ENCODE results near the gene SLC5A8.

The SLC5A8 gene, protein sequence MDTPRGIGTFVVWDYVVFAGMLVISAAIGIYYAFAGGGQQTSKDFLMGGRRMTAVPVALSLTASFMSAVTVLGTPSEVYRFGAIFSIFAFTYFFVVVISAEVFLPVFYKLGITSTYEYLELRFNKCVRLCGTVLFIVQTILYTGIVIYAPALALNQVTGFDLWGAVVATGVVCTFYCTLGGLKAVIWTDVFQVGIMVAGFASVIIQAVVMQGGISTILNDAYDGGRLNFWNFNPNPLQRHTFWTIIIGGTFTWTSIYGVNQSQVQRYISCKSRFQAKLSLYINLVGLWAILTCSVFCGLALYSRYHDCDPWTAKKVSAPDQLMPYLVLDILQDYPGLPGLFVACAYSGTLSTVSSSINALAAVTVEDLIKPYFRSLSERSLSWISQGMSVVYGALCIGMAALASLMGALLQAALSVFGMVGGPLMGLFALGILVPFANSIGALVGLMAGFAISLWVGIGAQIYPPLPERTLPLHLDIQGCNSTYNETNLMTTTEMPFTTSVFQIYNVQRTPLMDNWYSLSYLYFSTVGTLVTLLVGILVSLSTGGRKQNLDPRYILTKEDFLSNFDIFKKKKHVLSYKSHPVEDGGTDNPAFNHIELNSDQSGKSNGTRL

DNA sequence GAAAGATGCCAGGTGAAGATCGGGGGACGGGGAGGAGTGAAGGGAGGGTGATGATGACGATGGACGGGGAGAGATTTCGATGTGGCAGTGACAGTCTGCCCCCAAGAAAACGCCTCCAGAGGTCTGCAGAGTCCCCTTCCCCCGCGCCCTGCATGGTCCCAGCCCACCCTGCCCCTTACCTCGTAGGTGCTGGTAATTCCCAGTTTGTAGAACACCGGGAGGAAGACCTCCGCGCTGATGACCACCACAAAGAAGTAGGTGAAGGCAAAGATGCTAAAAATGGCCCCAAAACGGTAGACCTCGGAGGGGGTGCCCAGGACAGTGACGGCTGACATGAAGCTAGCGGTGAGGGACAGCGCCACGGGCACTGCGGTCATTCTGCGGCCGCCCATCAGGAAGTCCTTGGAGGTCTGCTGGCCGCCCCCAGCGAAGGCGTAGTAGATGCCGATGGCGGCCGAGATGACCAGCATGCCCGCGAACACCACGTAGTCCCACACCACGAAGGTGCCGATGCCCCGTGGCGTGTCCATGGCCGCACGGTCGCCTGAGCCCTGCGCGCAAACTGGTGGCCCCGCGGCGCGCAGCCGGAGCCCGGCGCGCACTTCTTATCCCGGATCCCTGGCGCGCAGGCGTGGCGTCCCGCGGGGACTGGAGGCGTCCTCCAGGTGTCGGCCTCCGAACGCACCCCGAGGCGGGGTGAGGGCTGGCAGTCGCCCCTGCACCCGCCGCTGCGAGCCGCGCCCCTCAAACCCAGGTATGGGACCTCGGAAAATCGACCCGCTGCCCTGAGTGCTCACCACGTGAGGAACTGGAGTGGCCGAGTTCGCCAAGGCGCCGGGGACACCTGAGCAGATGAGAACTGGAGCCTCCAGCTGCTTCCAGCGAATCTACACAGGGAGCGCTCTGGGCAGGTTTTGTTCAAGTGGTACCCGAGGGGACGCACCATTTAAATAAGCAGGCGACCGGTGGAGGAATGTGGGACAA lies at the start of gene SLC5A8:
Gene SLC5A8, minus strand, starts transcription at position 920 of the 984 bp plus-strand sequence. Its CDS starts 390 bp downstream, at position 530.
- no peak for DNase-seq

- DNase-seq = no peak
Measured at GRCh38 chr12:101257357-101257756, 47.3 kb upstream of the SLC5A8 start.

GRCh38 chr12:101256266-101256665 lies 46.2 kb upstream of the SLC5A8 start:
- no peak for DNase-seq

GRCh38 chr12:101243616-101244015 lies 33.6 kb upstream of the SLC5A8 start:
- DNase-seq = no peak

- DNase-seq = no peak
Measured at GRCh38 chr12:101243074-101243473, 33.0 kb upstream of the SLC5A8 start.

DNA sequence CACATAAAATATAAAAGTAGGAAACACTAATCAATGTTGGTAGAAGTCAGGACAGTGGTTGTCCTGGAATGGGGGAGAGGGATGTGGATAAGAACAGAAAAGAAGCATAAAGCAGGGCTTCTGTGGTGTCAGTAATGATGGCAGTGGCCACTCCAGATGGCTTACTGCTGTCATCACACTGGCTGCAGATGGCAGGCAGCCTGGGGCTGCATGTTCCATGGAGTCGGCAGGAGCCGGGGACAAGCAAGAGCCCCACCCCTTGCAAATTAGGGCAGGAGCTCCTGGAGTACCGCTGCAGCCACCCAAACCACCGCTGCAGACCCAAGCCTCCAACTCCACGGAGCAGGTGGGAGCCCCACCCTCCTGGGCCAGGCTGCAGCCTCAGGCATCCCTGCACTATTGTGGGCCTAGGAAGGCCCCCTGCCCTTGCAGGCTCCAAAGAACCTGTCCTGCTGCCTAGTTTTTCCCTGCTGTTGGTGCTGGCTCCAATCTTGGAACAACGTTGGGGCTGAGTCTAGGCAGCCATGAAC lies 28.8 kb upstream of the SLC5A8 start:
- no peak for DNase-seq

GRCh38 chr12:101238306-101238705 lies 28.3 kb upstream of the SLC5A8 start:
- DNase-seq = no peak

DNA sequence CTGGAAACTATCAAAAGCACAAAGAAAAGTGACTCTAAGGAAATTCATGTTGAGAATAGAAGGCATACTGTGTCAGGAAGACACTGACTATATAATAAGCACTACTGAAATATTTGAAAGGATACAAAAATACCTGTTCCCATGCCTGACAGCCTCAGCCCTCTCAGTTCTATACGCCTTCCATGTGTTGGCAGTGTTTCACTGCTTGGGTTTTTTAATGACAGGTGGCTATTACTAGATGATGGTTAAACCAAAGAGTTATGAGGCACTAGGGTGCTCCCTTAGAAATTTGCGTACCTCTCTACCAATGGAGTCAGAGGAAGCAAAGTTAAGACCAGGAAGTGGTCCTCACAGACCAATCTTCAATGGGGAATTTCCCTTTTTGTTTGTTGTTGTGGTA lies 25.6 kb upstream of the SLC5A8 start:
- DNase-seq = no peak

DNA sequence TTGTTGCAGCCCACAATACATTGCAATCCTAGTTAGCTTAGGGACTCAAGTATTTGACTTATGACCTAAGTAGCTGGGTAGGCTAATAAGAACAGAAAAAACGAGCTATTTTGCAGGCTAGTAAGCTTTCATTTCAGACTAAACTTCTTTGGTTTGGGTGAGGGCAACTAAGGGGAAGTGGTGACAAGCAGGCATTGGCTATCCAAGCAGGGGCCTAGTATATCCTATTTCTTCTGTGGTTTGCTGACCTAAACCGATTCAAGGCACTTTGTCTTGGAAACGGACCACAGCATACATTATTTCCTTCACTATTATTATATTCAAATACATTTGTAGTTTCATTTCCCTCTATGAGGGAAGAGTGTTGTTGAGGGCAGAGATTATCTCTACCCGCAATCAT lies 21.6 kb upstream of the SLC5A8 start:
- no peak for DNase-seq

DNA sequence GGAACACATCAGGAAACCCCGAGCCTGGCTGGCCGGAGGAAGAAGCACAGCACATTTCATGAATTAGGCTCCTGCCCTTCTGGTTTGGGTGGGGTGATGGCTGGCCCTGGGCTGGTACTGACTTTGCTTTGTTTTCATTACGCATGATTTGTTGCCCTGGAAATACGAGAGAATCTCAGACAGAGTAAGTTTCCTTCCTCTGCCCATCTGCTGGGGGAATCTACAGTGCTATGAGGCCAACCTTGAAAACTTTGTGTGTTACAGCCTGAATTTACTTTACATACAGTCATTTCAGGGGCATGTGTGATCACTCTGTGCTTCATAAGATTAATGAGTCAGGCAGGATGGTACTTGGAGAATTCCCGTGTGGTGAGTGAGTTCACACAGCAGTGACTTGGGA lies 20.5 kb upstream of the SLC5A8 start:
- no peak for DNase-seq

- DNase-seq = no peak
Measured at GRCh38 chr12:101229841-101230241, 19.8 kb upstream of the SLC5A8 start.

DNA sequence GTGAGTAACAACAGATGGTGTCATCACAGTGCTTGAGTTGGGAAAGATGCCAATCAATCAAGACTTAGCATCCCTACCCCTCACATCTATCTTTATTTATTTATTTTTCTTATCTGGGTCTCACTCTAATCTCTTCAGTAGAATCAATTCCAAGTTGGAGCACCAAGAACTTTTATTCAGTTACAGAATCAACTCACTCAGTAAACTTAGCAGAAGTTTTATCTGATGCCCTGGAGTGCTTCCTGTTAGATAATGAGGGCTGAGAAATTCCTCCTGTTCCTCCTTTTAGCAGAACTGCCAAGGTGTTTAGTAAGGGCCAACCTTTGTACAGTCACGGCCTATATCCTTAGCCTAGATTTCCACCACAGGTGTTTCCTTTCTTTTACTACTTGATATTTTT lies 11.3 kb upstream of the SLC5A8 start:
- no peak for DNase-seq

DNA sequence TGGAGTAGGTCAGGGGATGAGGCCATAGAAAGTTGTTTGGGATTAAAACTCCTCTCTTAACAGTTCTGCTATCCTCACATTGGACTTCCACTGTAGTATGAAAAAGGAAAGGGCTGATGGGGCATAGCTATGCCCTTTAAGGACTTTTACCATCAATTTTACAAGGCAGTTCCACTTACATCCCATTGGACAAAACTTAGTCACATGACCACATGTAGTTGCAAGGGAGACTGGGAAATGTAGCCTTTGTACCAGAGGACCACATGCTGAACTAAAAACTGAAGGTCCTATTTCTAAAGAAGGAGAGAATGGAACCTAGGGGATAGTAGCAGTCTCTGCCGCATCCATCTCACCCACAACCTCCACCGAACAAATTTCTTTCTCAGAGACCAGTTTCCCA lies 6.8 kb upstream of the SLC5A8 start:
- no peak for DNase-seq

GRCh38 chr12:101207086-101207780 lies 2.8 kb downstream of the SLC5A8 start:
- no peak for DNase-seq

DNA sequence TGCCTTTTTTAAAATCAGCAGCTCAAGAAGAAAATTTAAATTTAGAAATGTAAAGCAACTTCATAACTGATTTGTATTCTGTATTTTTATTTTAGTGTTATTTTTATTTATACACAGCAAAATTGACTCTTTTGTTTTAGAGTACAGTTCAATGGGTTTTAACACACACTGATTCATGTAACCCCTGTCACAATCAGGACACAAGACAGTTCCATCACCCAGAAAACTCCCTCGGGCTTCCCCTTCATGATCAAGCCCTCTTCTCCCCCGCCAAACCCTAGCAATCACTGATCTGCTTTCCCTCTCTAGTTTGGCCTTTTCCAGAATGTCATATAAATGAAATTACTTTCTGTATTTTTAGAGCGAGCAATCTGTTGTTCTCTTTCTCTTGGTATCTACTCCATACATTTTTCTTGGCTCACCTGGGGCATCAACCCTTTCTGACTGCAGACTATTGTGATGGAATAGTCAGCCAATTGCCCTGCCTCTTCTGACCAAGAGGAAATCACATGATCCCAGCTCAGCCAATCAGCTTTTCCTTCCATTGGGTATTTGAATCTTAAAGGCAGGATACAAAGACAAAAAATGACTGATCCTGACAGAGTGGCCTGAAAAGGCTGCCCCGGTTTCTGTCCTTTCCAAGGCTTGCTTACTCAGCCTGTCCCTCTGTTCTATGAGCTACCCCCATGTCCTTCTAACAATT lies 5.3 kb downstream of the SLC5A8 start:
- DNase-seq = no peak

DNA sequence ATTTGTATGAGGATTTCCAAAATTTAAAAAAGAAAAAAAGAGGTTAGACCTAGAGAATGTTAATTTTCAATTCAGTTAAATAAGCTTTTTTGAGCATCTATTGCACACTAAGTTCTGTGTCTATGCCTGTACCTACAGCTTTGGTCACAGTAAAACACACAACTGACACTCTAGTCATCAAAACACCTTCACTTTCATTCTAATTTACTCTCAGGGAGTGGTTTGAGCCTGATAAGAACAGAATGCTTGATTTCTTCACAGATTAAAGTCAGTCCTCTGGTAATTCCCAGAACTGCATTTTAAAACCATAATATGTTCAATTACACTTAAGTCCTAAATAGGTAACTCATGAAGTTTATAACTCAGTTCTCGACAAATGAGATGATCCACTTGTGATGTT lies 9.2 kb downstream of the SLC5A8 start:
- no peak for DNase-seq

DNA sequence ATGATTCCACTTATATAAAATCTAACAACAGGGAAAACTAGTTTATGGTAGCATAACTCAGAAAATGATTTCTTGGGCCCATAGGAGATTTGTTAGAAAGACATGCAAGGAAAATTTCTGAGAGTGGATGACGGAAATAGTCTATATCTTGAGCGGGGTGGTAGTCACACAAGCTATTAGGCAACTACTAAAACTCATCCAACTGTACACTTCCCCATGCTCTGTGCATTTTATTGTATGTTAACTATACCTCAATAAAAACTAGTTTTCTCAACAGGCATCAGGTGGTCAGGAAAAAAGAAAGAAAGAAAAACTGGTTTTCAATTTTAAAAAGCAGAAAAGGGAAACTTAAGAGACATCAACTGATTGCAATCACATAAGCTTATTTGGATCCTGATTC lies 9.9 kb downstream of the SLC5A8 start:
- DNase-seq = no peak

DNA sequence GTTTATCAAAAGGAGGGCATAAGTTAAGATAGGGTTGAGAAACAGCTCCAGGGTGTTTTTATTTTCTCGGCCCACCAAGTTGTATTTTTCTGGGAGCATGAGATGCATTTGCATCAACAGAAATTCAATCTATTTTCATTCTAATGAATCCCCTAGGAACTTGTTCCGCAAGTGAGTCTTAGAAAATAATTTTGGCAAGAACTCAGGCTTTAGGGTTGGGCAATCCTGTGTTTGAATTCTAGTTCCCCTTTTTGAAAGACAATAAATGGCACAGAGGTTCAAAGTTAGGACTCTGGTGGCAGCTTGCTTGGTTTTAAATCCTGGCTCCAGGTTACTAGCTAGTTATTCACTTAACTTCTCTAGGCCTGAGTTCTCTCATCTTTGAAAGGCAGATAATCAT lies 23.7 kb downstream of the SLC5A8 start:
- no peak for DNase-seq

DNA sequence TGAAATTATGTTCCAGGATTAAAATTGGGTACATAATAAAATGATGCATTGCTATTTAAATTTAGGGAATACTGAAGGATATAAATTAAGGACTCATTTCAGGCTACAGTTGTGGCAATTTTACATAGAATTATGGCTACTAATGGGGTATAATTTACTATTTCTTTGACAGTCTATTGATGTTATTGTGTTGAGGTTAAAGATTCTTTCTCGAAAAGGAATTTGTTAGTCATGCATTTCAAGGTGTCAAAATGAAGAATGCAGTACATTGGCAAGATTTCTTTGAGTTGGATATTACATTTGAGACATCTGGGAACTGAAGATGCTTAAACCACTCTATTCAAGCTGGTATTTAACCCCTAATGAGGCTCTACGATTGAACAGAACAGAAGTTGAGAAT lies 28.3 kb downstream of the SLC5A8 start:
- DNase-seq = no peak

- DNase-seq = no peak
Measured at GRCh38 chr12:101174541-101174940, 35.5 kb downstream of the SLC5A8 start.

GRCh38 chr12:101173197-101173749 lies 36.8 kb downstream of the SLC5A8 start:
- DNase-seq = no peak

DNA sequence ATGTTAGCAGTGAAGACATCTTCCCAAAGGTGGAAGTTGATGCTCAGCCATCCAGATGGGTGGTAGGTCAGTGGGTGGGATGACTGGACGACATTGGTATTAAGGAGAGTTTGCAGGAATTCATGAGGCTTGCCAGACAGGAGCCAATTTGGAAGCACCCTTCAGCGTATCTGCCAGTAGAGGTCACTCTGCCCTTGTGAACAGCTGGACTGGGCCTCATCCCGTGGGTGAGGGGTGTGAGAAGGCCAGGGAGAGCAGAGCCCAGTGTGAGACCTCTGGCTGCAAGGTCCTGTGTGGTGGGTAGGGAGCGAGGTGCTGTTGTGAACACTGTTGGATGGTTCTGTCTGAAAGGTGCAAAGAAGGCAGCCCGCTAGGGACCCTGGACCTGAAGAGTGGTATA lies 37.7 kb downstream of the SLC5A8 start:
- no peak for DNase-seq

All from activated CD4-positive, alpha-beta T cell treated with anti-CD3 and anti-CD28 coated beads, Interleukin-2, amount 50 U/mL, for 48 hours (primary cell).